Epithelial cell of esophagus (primary cell): Measurements from ENCODE around the gene STK32B.

Experiments used
- DNase-seq: peaks from one replicate; pipeline ENCODE4 v3.0.0; 2010; ENCODE audit warnings: low read depth
- H3K4me3 ChIP-seq: 2 replicates; pipeline ENCODE4 v1.5.1; 2011; ENCODE audit warnings: mild to moderate bottlenecking, low read length, control low read depth
- CTCF ChIP-seq: IDR thresholded peaks from 2 replicates; pipeline ENCODE4 v1.5.1; 2011; ENCODE audit warnings: low read depth, mild to moderate bottlenecking, low read length, control low read depth, inconsistent platforms; ENCODE audit not compliant: insufficient read depth; ENCODE audit errors: missing control alignments

STK32B gene

GRCh38 chr4:5259471-5259870, 208.2 kb downstream of the STK32B start:
- DNase-seq, result no peak
- H3K4me3 ChIP-seq, result no peak overlapping the region
- no peak for TF ChIP-seq CTCF

- H3K4me3 ChIP-seq, result no peak overlapping the region
- DNase-seq, result no peak
- TF ChIP-seq CTCF, result no peak
These were observed 208.8 kb downstream of the STK32B start for GRCh38 chr4:5260121-5260520.

- DNase-seq, result no peak
- no peak overlapping the region for H3K4me3 ChIP-seq
- TF ChIP-seq CTCF, result no peak
These were observed 210.6 kb downstream of the STK32B start for GRCh38 chr4:5261866-5262265.

- DNase-seq, result no peak
These were observed 215.7 kb downstream of the STK32B start for GRCh38 chr4:5266991-5267390.

GRCh38 chr4:5267408-5267807, 216.1 kb downstream of the STK32B start:
- no peak overlapping the region for H3K4me3 ChIP-seq
- TF ChIP-seq CTCF, result no peak
- DNase-seq, result no peak

More at GRCh38 chr4:5266991-5267390, 215.7 kb downstream of the STK32B start:
- no peak overlapping the region for H3K4me3 ChIP-seq
- no peak for TF ChIP-seq CTCF

GRCh38 chr4:5276475-5277075, 225.3 kb downstream of the STK32B start:
- TF ChIP-seq CTCF, result no peak
- DNase-seq, result no peak
- H3K4me3 ChIP-seq, result no peak overlapping the region

- no peak overlapping the region for H3K4me3 ChIP-seq
- no peak for DNase-seq
- TF ChIP-seq CTCF, result no peak
These were observed 225.8 kb downstream of the STK32B start for GRCh38 chr4:5277079-5277478.
